Measurements from ENCODE around the gene MMD2.

MMD2 gene

DNA sequence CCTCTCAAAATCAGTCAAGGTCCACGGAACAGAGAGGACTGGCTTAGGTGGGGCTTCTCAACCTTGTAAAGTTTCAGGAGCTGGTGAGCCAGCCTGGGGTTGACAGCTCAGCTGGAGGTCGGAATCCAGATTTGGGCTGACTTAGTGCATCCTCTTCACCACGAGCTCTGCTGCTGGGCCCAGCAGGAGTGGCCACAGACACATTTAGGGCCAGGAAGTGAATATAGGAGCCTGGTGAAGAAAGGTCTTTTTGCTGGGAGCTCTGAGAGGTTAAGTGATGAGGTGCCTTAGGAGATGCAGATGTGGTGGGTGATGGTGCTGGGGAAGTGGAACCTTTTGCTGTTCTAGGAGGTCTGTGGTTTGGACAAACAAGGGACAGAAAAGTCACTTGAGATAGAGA lies 39.3 kb upstream of the MMD2 start:
- ATAC-seq = no peak
- TF ChIP-seq BACH2 (CRISPR knock-in tag; IDR thresholded peaks at IDR 0.05; ENCODE audit: borderline replicate concordance) (no peak), OSR1 (CRISPR knock-in tag; IDR thresholded peaks at IDR 0.05) (no peak), TOX (CRISPR knock-in tag; IDR thresholded peaks at IDR 0.05; ENCODE audit: borderline replicate concordance) (no peak), ARNTL (CRISPR knock-in tag; IDR thresholded peaks at IDR 0.05; ENCODE audit: borderline replicate concordance, low read depth) (no peak), CSDC2 (CRISPR knock-in tag; IDR thresholded peaks at IDR 0.05) (no peak), ZNF8 (CRISPR knock-in tag; IDR thresholded peaks at IDR 0.05) (no peak), ESRRG (CRISPR knock-in tag; IDR thresholded peaks at IDR 0.05) (no peak), GLIS3 (CRISPR knock-in tag; IDR thresholded peaks at IDR 0.05) (no peak), ZFP3 (CRISPR knock-in tag; IDR thresholded peaks at IDR 0.05) (no peak), ZNF70 (CRISPR knock-in tag; IDR thresholded peaks at IDR 0.05) (no peak), ISL1 (CRISPR knock-in tag; IDR thresholded peaks at IDR 0.05) (no peak), SNAI2 (CRISPR knock-in tag; IDR thresholded peaks at IDR 0.05) (no peak), ZNF565 (CRISPR knock-in tag; conservative IDR thresholded peaks at IDR 0.05; ENCODE audit: low read depth) (no peak), ZC3H10 (CRISPR knock-in tag; IDR thresholded peaks at IDR 0.05) (no peak)
- TF ChIP-seq, protein P1, sequence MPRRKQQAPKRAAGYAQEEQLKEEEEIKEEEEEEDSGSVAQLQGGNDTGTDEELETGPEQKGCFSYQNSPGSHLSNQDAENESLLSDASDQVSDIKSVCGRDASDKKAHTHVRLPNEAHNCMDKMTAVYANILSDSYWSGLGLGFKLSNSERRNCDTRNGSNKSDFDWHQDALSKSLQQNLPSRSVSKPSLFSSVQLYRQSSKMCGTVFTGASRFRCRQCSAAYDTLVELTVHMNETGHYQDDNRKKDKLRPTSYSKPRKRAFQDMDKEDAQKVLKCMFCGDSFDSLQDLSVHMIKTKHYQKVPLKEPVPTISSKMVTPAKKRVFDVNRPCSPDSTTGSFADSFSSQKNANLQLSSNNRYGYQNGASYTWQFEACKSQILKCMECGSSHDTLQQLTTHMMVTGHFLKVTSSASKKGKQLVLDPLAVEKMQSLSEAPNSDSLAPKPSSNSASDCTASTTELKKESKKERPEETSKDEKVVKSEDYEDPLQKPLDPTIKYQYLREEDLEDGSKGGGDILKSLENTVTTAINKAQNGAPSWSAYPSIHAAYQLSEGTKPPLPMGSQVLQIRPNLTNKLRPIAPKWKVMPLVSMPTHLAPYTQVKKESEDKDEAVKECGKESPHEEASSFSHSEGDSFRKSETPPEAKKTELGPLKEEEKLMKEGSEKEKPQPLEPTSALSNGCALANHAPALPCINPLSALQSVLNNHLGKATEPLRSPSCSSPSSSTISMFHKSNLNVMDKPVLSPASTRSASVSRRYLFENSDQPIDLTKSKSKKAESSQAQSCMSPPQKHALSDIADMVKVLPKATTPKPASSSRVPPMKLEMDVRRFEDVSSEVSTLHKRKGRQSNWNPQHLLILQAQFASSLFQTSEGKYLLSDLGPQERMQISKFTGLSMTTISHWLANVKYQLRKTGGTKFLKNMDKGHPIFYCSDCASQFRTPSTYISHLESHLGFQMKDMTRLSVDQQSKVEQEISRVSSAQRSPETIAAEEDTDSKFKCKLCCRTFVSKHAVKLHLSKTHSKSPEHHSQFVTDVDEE (CRISPR knock-in tag; IDR thresholded peaks at IDR 0.05) = no peak
- TF ChIP-seq, protein P2, sequence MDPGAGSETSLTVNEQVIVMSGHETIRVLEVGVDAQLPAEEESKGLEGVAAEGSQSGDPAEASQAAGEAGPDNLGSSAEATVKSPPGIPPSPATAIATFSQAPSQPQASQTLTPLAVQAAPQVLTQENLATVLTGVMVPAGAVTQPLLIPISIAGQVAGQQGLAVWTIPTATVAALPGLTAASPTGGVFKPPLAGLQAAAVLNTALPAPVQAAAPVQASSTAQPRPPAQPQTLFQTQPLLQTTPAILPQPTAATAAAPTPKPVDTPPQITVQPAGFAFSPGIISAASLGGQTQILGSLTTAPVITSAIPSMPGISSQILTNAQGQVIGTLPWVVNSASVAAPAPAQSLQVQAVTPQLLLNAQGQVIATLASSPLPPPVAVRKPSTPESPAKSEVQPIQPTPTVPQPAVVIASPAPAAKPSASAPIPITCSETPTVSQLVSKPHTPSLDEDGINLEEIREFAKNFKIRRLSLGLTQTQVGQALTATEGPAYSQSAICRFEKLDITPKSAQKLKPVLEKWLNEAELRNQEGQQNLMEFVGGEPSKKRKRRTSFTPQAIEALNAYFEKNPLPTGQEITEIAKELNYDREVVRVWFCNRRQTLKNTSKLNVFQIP (CRISPR knock-in tag; IDR thresholded peaks at IDR 0.05; ENCODE audit: borderline replicate concordance, low read depth) = no peak
- TF ChIP-seq, protein P3, sequence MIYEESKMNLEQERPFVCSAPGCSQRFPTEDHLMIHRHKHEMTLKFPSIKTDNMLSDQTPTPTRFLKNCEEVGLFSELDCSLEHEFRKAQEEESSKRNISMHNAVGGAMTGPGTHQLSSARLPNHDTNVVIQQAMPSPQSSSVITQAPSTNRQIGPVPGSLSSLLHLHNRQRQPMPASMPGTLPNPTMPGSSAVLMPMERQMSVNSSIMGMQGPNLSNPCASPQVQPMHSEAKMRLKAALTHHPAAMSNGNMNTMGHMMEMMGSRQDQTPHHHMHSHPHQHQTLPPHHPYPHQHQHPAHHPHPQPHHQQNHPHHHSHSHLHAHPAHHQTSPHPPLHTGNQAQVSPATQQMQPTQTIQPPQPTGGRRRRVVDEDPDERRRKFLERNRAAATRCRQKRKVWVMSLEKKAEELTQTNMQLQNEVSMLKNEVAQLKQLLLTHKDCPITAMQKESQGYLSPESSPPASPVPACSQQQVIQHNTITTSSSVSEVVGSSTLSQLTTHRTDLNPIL (CRISPR knock-in tag; IDR thresholded peaks at IDR 0.05; ENCODE audit: low read depth) = no peak
- TF ChIP-seq, protein P4, sequence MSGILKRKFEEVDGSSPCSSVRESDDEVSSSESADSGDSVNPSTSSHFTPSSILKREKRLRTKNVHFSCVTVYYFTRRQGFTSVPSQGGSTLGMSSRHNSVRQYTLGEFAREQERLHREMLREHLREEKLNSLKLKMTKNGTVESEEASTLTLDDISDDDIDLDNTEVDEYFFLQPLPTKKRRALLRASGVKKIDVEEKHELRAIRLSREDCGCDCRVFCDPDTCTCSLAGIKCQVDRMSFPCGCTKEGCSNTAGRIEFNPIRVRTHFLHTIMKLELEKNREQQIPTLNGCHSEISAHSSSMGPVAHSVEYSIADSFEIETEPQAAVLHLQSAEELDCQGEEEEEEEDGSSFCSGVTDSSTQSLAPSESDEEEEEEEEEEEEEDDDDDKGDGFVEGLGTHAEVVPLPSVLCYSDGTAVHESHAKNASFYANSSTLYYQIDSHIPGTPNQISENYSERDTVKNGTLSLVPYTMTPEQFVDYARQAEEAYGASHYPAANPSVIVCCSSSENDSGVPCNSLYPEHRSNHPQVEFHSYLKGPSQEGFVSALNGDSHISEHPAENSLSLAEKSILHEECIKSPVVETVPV (CRISPR knock-in tag; IDR thresholded peaks at IDR 0.05) = no peak
- TF ChIP-seq, protein P5, sequence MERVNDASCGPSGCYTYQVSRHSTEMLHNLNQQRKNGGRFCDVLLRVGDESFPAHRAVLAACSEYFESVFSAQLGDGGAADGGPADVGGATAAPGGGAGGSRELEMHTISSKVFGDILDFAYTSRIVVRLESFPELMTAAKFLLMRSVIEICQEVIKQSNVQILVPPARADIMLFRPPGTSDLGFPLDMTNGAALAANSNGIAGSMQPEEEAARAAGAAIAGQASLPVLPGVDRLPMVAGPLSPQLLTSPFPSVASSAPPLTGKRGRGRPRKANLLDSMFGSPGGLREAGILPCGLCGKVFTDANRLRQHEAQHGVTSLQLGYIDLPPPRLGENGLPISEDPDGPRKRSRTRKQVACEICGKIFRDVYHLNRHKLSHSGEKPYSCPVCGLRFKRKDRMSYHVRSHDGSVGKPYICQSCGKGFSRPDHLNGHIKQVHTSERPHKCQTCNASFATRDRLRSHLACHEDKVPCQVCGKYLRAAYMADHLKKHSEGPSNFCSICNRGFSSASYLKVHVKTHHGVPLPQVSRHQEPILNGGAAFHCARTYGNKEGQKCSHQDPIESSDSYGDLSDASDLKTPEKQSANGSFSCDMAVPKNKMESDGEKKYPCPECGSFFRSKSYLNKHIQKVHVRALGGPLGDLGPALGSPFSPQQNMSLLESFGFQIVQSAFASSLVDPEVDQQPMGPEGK (CRISPR knock-in tag; IDR thresholded peaks at IDR 0.05; ENCODE audit: borderline replicate concordance) = no peak

DNA sequence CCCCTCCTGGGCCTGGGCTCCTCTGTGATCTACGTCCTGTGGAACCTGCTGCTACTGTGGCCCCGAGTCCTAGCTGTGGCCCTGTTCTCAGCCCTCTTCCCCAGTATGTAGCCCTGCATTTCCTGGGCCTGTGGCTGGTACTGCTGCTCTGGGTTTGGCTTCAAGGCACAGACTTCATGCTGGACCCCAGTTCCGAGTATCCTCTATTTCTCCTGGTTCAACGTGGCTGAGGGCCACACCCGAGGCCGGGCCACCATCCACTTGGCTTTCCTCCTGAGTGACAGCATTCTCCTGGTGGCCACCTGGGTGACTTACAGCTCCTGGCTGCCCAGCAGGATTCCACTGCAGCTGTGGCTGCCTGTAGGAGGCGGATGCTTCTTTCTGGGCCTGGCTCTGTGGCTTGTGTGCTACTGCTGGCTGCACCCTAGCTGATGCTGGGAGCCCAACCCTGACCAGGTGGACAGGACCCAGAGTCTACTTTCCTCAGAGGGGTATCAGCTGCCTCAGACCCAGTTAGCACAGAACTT lies 37.8 kb upstream of the MMD2 start:
- ATAC-seq = no peak
- no peak for TF ChIP-seq ZC3H10 (CRISPR knock-in tag; IDR thresholded peaks at IDR 0.05)
- no peak for TF ChIP-seq TCF4 (CRISPR knock-in tag; IDR thresholded peaks at IDR 0.05; ENCODE audit: borderline replicate concordance)
- no peak for TF ChIP-seq SNAI2 (CRISPR knock-in tag; IDR thresholded peaks at IDR 0.05)
- TF ChIP-seq, protein P5 (CRISPR knock-in tag; IDR thresholded peaks at IDR 0.05; ENCODE audit: borderline replicate concordance) = no peak
- no peak for TF ChIP-seq ESRRG (CRISPR knock-in tag; IDR thresholded peaks at IDR 0.05)
- TF ChIP-seq RARB (CRISPR knock-in tag; IDR thresholded peaks at IDR 0.05) = no peak

Measured in SK-N-SH treated with all-trans-retinoic acid at 6 μM for 48 hours (cell line).